Measurements from ENCODE around the gene CLNK. TPM values are rescaled to one million over a fixed set of nuclear protein-coding genes. Genes with fewer than 3 reads are reported as not detected.

CLNK gene
- total and polyA plus RNA-seq, 4 donors, result under 0.01 to 0.01 (median under 0.01) TPM; not detected in 1

DNA sequence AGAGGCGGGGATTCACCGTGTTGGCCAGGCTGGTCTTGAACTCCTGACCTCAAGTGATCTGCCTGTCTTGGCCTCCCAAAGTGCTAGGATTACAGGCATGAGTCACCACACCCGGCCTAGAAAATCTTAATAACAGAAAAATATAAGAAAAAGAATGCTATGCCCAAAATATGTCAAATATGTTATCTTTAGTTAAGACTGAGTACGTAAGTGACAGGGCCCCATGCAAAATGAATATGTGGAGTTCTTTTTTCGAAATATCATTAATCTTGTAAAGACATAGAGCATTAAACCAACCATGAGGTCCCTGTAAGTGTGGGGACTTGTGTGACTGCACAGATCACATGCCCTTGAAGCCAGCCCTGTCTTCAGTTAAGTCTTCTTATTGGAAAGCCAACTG is 218.4 kb downstream of the CLNK start:
- no peak overlapping the region for H3K9ac ChIP-seq (ENCODE audit: low read depth in 1 of 2, low read length in 2 of 2)
- DNase-seq (ENCODE audit: low spot score), result no peak
- TF ChIP-seq SP1 (IDR thresholded peaks at IDR 0.05), result no peak
- no peak for TF ChIP-seq NR2F2 (IDR thresholded peaks at IDR 0.05)
- TF ChIP-seq YY1 (IDR thresholded peaks at IDR 0.05), result no peak
- TF ChIP-seq, protein P1, sequence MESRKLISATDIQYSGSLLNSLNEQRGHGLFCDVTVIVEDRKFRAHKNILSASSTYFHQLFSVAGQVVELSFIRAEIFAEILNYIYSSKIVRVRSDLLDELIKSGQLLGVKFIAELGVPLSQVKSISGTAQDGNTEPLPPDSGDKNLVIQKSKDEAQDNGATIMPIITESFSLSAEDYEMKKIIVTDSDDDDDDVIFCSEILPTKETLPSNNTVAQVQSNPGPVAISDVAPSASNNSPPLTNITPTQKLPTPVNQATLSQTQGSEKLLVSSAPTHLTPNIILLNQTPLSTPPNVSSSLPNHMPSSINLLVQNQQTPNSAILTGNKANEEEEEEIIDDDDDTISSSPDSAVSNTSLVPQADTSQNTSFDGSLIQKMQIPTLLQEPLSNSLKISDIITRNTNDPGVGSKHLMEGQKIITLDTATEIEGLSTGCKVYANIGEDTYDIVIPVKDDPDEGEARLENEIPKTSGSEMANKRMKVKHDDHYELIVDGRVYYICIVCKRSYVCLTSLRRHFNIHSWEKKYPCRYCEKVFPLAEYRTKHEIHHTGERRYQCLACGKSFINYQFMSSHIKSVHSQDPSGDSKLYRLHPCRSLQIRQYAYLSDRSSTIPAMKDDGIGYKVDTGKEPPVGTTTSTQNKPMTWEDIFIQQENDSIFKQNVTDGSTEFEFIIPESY (IDR thresholded peaks at IDR 0.05), result no peak
- no peak for TF ChIP-seq RAD21 (IDR thresholded peaks at IDR 0.05)
- TF ChIP-seq, protein P2, sequence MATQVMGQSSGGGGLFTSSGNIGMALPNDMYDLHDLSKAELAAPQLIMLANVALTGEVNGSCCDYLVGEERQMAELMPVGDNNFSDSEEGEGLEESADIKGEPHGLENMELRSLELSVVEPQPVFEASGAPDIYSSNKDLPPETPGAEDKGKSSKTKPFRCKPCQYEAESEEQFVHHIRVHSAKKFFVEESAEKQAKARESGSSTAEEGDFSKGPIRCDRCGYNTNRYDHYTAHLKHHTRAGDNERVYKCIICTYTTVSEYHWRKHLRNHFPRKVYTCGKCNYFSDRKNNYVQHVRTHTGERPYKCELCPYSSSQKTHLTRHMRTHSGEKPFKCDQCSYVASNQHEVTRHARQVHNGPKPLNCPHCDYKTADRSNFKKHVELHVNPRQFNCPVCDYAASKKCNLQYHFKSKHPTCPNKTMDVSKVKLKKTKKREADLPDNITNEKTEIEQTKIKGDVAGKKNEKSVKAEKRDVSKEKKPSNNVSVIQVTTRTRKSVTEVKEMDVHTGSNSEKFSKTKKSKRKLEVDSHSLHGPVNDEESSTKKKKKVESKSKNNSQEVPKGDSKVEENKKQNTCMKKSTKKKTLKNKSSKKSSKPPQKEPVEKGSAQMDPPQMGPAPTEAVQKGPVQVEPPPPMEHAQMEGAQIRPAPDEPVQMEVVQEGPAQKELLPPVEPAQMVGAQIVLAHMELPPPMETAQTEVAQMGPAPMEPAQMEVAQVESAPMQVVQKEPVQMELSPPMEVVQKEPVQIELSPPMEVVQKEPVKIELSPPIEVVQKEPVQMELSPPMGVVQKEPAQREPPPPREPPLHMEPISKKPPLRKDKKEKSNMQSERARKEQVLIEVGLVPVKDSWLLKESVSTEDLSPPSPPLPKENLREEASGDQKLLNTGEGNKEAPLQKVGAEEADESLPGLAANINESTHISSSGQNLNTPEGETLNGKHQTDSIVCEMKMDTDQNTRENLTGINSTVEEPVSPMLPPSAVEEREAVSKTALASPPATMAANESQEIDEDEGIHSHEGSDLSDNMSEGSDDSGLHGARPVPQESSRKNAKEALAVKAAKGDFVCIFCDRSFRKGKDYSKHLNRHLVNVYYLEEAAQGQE (IDR thresholded peaks at IDR 0.05), result no peak
- no peak for TF ChIP-seq RXRA (IDR thresholded peaks at IDR 0.05)
- peaks cover 2 to 5% (median 2%) of the 10 kb centered on the region in 4 donors for H3K27me3 ChIP-seq (ENCODE audit: control insufficient read depth in 4 of 4, insufficient read depth in 4 of 4, low read length in 3 of 4)
- H3K36me3 ChIP-seq (ENCODE audit: control insufficient read depth in 4 of 4, insufficient read depth in 3 of 4, low read depth in 1 of 4, low read length in 3 of 4), result no peaks in the 10 kb centered on the region
- peaks cover 0 to 8% (median 3%) of the 10 kb centered on the region in 4 donors for H3K9me3 ChIP-seq (ENCODE audit: control insufficient read depth in 4 of 4, low read length in 3 of 4)
- no peak overlapping the region for H3K27ac ChIP-seq (ENCODE audit: low read depth in 1 of 2, low read length in 2 of 2)
- WGBS, result 89% methylated on average over 5 of the region's 5 CpGs
- peaks cover under 1 to 6% (median 4%) of the 10 kb centered on the region in 4 donors for H3K4me1 ChIP-seq (ENCODE audit: control insufficient read depth in 4 of 4, insufficient read depth in 4 of 4, low read length in 3 of 4)
- no peak overlapping the region for H3K4me3 ChIP-seq (ENCODE audit: low read depth in 1 of 3, low read length in 3 of 3)

DNA sequence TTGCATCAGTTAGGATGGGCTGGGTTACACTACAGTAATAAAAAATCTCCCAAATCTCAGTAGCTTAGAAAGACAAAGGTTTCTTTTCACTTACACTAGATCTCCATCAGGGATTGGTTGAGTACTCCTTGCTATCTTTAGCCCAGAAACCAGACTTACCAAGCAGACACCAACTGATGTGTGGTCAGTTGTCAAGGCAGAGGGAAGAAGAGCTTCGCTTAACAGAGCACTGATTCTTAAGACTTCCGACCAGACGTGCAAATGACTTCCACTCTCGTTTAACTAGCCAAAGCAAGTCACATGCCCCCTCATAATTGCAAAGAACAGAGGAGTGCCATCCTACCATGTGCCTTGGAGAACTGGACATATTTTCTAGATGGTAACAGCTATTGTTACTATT is 221.7 kb downstream of the CLNK start:
- Histone ChIP-seq H3K4me1 (ENCODE audit: control insufficient read depth in 4 of 4, insufficient read depth in 4 of 4, low read length in 3 of 4) (peaks cover 2 to 9% (median 4%) of the 10 kb centered on the region in 4 donors), H3K27me3 (ENCODE audit: control insufficient read depth in 4 of 4, insufficient read depth in 4 of 4, low read length in 3 of 4) (peaks cover 2 to 11% (median 4%) of the 10 kb centered on the region in 4 donors), H3K9me3 (ENCODE audit: control insufficient read depth in 4 of 4, low read length in 3 of 4) (peaks cover 0 to 12% (median 3%) of the 10 kb centered on the region in 4 donors), H3K4me3 (ENCODE audit: low read depth in 1 of 3, low read length in 3 of 3) (no peak overlapping the region), H3K9ac (ENCODE audit: low read depth in 1 of 2, low read length in 2 of 2) (no peak overlapping the region), H3K27ac (ENCODE audit: low read depth in 1 of 2, low read length in 2 of 2) (no peak overlapping the region), H3K36me3 (ENCODE audit: control insufficient read depth in 4 of 4, insufficient read depth in 3 of 4, low read depth in 1 of 4, low read length in 3 of 4) (no peaks in the 10 kb centered on the region)
- WGBS, result 92% methylated on average over 4 of the region's 4 CpGs
- no peak for DNase-seq (ENCODE audit: low spot score)
- no peak for TF ChIP-seq HNF4A (conservative IDR thresholded peaks at IDR 0.05)
- no peak for TF ChIP-seq RXRA (IDR thresholded peaks at IDR 0.05)
- no peak for TF ChIP-seq YY1 (IDR thresholded peaks at IDR 0.05)
- TF ChIP-seq TAF1 (conservative IDR thresholded peaks at IDR 0.05), result no peak
- TF ChIP-seq HNF4G (IDR thresholded peaks at IDR 0.05), result no peak
- TF ChIP-seq, protein P2 (IDR thresholded peaks at IDR 0.05), result no peak
- TF ChIP-seq JUND (IDR thresholded peaks at IDR 0.05), result no peak
- no peak for TF ChIP-seq FOXA2 (IDR thresholded peaks at IDR 0.05)
- no peak for TF ChIP-seq EGR1 (IDR thresholded peaks at IDR 0.05; ENCODE audit: low read depth in 2 of 2)
- no peak for TF ChIP-seq RAD21 (IDR thresholded peaks at IDR 0.05)
- TF ChIP-seq, protein P3, sequence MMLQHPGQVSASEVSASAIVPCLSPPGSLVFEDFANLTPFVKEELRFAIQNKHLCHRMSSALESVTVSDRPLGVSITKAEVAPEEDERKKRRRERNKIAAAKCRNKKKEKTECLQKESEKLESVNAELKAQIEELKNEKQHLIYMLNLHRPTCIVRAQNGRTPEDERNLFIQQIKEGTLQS (IDR thresholded peaks at IDR 0.05), result no peak
- TF ChIP-seq FOXA1 (IDR thresholded peaks at IDR 0.05), result no peak
- TF ChIP-seq, protein P4, sequence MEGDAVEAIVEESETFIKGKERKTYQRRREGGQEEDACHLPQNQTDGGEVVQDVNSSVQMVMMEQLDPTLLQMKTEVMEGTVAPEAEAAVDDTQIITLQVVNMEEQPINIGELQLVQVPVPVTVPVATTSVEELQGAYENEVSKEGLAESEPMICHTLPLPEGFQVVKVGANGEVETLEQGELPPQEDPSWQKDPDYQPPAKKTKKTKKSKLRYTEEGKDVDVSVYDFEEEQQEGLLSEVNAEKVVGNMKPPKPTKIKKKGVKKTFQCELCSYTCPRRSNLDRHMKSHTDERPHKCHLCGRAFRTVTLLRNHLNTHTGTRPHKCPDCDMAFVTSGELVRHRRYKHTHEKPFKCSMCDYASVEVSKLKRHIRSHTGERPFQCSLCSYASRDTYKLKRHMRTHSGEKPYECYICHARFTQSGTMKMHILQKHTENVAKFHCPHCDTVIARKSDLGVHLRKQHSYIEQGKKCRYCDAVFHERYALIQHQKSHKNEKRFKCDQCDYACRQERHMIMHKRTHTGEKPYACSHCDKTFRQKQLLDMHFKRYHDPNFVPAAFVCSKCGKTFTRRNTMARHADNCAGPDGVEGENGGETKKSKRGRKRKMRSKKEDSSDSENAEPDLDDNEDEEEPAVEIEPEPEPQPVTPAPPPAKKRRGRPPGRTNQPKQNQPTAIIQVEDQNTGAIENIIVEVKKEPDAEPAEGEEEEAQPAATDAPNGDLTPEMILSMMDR (IDR thresholded peaks at IDR 0.05; ENCODE audit: low read depth, low read length, missing input control), result no peak
- no peak for TF ChIP-seq NR2F2 (IDR thresholded peaks at IDR 0.05)
- TF ChIP-seq, protein P1 (IDR thresholded peaks at IDR 0.05), result no peak
- TF ChIP-seq, protein P5, sequence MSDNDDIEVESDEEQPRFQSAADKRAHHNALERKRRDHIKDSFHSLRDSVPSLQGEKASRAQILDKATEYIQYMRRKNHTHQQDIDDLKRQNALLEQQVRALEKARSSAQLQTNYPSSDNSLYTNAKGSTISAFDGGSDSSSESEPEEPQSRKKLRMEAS (IDR thresholded peaks at IDR 0.05), result no peak
- no peak for TF ChIP-seq SP1 (IDR thresholded peaks at IDR 0.05)
- TF ChIP-seq GABPA (IDR thresholded peaks at IDR 0.05 in 1 of 2, conservative IDR thresholded peaks at IDR 0.05 in 1 of 2), result no peak
